ENCODE measurements around the gene TVP23A.

TVP23A gene

DNA sequence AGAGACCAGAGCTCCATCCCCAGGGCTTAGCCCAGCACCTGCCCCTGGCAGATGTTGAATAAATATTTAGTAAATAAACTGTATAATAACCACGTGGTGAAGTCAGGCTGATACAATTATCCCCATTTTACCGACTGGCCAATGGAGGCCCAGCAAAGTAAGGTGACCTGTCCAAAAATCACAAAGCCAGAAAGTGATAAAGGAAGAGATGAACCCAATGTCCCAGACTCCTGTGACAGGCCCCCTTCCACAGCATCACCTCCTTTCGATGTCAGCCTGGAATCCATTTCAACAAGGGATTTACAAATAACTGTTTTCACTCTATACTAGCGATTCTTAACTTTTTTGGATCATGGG lies 5.5 kb downstream of the TVP23A start:
- no peak overlapping the region for H3K4me3 ChIP-seq (replicated peaks; ENCODE audit: low read depth, low read length)
- DNase-seq (ENCODE audit: extremely low read depth, low read depth): no peak
- TF ChIP-seq, protein P1, sequence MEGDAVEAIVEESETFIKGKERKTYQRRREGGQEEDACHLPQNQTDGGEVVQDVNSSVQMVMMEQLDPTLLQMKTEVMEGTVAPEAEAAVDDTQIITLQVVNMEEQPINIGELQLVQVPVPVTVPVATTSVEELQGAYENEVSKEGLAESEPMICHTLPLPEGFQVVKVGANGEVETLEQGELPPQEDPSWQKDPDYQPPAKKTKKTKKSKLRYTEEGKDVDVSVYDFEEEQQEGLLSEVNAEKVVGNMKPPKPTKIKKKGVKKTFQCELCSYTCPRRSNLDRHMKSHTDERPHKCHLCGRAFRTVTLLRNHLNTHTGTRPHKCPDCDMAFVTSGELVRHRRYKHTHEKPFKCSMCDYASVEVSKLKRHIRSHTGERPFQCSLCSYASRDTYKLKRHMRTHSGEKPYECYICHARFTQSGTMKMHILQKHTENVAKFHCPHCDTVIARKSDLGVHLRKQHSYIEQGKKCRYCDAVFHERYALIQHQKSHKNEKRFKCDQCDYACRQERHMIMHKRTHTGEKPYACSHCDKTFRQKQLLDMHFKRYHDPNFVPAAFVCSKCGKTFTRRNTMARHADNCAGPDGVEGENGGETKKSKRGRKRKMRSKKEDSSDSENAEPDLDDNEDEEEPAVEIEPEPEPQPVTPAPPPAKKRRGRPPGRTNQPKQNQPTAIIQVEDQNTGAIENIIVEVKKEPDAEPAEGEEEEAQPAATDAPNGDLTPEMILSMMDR (IDR thresholded peaks at IDR 0.05; ENCODE audit: low read depth, low read length, missing control alignments): no peak

DNA sequence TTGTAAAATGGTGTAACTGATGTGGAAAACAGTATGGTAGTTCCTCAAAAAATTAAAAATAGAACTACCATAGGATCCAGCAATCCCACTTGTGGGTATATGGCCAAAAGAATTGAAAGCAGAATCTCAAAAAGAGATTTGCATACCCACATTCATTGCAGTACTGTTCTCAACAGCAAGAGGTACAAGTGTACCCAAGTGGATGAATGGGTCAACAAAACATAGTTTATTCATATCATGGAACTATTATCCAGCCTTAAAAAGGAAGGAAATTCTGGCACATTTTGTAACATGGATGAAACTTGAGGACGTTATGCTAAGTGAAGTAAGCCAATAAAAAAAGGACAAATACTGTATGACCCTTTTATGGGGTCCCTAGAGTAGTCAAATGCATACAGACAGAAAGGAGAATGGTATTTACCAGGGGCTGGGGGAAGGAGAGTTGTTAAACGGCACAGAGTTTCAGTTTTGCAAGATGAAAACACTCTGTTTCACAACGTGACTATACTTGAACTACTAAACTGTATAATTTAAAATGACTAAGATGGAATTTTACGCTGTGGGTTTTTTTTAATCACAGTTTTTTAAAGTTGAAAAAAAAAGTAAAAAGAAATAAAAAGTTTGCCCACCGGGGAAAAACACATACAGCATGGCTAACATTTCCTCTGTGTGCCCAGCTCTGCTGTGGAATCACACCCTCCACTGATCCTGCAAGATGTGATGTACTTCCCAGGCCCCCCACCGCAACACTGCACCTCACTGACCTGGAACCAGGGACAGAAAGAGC lies 6.1 kb downstream of the TVP23A start:
- TF ChIP-seq, protein P1 (IDR thresholded peaks at IDR 0.05; ENCODE audit: low read depth, low read length, missing control alignments): no peak
- DNase-seq (ENCODE audit: extremely low read depth, low read depth): no peak

DNA sequence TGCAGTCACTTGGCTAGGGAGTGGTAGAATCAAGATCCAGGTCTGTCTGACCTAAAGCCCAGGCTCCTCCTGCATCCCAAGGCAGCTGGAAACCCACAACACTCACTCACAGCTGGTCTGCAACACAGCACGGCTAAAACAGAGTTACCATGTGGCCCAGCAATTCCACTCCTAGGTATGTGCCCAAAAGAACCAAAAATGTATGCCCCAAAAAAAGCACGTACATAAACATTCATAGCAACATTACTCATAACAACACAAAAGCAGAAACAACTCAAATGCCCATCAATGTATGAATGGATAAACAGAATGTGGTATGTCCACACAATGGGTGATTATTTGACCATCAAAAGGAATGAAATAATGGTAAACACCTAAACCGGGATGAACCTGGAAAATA lies 8.9 kb downstream of the TVP23A start:
- TF ChIP-seq, protein P1 (IDR thresholded peaks at IDR 0.05; ENCODE audit: low read depth, low read length, missing control alignments): no peak
- DNase-seq (ENCODE audit: extremely low read depth, low read depth): no peak
- H3K4me3 ChIP-seq (replicated peaks; ENCODE audit: low read depth, low read length): no peak overlapping the region

More for the DNA sequence above, 6.1 kb downstream of the TVP23A start:
- no peak overlapping the region for H3K4me3 ChIP-seq (replicated peaks; ENCODE audit: low read depth, low read length)

DNA sequence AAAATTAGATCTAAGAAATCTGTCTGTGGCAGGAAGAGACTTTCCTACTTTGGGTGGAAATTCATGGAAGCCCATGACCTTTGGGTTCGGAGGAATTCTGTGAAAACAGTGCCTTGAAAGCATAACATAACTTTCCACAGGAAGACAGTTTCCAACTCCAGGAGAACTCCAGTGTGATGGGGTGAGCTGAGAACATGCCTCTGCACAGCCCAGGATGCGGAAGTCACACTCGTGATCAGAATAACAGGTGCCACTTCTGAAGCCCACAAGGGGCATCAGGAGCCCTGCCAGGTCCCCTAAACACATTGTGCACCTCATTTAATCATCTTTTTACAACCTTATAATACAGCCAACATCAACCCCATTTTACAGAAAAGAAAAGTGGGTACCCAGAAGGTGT lies 9.7 kb downstream of the TVP23A start:
- no peak overlapping the region for H3K4me3 ChIP-seq (replicated peaks; ENCODE audit: low read depth, low read length)
- TF ChIP-seq, protein P1 (IDR thresholded peaks at IDR 0.05; ENCODE audit: low read depth, low read length, missing control alignments): no peak
- DNase-seq (ENCODE audit: extremely low read depth, low read depth): no peak

DNA sequence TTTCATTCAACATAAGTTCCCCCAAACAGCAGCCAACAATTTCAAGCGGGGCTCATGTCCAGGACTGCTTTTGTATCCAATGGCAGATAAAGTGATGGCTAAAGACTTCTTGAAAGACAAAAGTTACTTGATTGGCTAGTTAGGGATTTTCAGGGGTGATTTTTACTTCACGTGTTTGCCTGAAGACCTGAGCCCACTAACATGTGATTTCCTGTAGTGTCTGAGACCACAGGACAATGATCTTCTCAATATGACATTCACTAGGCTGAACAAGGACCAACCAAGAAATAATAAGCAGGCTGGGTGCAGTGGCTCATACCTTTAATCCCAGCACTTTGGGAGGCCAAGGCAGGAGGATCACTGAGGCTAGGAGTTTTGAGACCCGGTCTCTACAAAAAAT lies 10.4 kb downstream of the TVP23A start:
- DNase-seq (ENCODE audit: extremely low read depth, low read depth): no peak
- H3K4me3 ChIP-seq (replicated peaks; ENCODE audit: low read depth, low read length): no peak overlapping the region
- TF ChIP-seq, protein P1 (IDR thresholded peaks at IDR 0.05; ENCODE audit: low read depth, low read length, missing control alignments): no peak

DNA sequence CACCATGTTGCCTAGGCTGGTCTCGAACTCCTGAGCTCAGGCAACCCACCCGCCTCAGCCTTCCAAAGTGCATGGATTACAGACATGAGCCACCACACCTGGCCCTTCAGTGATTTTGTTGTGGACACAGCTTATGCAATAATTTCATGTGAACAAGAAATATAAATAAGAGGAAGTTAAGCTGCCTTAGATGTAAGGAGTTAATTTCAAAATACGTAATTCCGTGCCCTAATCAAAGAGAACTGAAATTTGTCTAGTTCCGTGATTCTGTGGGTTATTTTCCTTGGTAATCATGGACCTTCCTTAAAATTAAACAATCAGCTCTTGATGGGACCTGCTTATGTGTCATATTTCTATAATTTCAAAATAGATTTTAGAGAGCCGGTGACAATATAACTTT lies 11.9 kb downstream of the TVP23A start:
- H3K4me3 ChIP-seq (replicated peaks; ENCODE audit: low read depth, low read length): no peak overlapping the region
- no peak for DNase-seq (ENCODE audit: extremely low read depth, low read depth)
- TF ChIP-seq, protein P1 (IDR thresholded peaks at IDR 0.05; ENCODE audit: low read depth, low read length, missing control alignments): no peak

DNA sequence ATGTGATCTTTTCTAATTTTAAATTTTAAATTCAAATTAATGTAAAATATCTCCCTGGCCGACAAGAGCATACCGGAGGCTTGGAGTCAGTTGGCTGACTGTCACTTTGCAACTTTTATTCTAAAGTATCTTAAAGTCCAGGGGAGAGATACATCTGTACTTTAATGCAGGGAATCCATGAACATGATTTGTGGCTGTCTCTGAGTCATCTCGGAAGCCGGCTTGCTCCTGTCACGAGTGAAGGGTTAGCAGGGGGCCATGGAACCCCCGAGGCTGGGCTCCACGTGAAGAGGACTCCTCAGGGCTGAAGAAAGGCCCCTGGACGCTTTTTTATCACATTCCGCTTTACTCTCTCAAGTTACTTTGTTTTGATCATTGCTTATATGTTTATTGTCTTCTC lies 13.3 kb downstream of the TVP23A start:
- H3K4me3 ChIP-seq (replicated peaks; ENCODE audit: low read depth, low read length): no peak overlapping the region
- DNase-seq (ENCODE audit: extremely low read depth, low read depth): no peak
- TF ChIP-seq, protein P1 (IDR thresholded peaks at IDR 0.05; ENCODE audit: low read depth, low read length, missing control alignments): no peak
